ENCODE data around the gene TEX53.

Gene TEX53

DNA sequence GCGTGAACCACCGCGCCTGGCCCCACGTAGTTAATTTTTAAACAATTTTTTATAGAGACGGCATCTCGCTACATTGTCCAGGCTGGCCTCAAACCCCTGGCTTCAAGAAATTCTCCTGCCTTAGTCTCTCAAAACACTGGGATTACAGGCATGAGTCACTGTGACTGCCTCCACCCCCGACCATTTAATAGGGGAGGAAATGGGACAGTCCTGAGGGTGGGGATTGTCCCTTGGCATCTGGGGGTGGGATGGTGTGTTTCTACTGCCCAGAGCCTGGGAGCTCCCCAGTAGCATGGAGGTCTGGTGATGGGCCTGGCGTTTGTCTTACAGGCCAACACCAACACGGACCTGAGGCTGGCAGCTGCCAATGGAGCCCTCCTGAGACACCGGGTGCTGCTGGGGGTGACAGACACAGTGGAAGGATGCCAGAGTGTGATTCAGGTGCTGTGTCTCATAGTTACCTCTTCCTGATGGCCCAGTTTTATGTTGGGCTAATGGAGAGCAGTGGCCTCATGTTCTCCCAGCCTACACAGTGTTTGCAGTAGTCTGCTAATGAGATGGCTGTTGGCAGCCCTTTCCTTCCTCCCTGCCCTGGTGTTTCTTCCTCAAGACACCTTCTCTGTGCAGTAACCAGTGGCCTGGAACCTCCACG lies 24.0 kb downstream of the TEX53 start:
- no peak for DNase-seq

DNA sequence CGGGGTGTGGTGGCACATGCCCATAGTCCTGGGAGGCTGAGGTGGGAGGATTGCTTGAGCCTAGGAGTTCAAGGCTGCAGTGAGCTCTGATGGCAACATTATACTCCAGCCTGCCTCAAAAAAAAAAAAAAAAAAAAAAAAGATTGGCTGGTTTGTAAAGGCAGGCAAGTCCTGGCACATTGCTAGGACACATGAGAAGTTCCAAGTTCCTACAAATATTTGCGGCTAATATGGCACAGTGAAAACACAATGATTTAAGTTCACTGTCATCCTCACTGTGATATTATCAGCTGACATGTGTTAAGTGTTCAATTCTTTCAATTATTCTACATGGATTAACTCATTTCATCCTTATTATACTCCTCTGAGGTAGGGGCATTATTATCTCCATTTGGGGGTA lies 26.4 kb downstream of the TEX53 start:
- no peak for DNase-seq

DNA sequence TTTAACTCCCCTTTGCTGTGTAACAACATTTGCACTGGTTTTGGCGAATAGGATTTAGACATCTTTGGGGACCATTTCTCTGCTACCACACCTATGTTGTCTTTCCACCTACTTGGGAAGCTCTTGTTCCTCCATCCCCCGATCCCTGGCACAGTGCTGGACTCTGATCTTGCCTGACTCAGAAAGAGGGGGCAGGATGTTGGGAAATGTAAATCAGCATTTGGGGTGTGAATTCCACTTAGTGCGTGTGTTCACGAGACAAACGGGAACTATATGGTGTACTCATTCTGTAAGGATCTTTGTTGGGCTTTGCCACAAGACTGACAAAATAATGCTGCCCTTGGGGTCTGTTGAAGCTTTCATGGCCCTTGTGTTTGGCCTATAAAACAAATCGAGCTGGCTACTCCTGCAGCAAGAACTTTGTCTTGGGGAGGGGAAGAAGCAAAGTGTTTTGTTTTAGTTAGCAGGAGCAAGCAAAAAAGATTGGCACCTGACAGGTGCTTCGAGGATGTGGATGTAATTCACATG lies 28.0 kb downstream of the TEX53 start:
- DNase-seq: no peak

DNA sequence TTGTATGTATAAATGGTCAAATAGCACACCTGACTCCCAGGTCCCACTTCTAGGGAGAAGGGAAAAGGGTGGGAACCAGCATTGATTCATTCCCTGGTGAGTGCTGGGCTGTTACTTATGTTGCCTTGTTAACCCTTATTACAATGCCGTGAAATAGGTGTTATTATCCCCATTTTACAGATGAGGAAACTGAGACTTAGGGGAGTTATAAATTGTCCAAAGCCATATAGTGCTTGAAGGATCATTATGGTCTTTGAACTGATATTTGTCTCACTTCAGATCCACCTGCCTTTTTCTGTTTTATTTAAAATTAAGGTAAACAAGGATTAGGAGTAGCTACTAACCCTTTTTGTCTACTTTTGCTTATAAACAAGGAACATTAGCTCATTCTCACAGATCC lies 30.1 kb downstream of the TEX53 start:
- DNase-seq: no peak

DNA sequence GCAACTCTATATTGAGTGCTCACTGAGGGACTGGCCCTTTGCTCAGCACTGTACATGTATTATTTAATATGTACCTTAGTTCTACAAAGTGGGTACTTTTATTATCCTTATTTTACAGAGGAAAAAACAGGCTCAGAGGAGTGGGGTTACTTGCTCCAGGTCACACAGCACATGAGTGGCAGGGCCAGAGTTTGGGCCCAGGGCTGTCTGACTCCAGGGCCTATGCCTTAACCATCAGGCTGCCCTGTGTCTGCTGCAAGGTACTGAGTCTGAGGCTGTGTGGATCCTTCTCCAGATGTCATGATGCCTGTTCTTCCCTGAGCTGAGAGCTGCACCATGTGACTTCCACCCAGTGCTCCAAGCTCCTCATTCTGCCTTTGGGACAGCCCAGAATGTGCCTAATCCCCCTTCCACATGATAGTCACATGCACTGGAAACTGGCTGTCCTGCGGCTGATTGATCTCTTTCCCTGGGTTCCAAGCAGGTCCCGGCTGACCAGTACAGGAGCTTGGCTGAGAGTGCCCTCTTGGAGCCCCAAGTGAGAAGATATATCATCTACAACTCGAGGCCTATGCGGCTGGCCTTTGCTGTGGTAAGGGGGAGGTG lies 31.1 kb downstream of the TEX53 start:
- no peak for DNase-seq

DNA sequence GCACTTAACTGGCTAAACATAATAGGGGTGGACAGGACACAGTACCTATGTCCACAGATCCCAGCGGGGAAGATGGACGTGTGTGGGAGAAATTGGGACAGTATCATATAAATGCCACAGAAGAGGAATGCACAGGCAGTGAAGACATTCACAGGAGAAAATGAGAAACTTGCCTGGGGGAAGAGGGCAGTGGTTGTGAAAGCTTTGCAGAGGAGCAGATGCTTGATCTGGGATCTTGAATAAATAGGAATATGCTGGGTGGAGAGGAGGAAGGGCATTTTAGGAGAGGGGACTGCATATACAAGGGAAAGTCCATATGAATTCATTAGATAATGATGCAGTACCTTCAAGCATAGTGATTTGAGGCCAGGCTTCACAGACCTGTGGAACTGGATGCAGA lies 32.9 kb downstream of the TEX53 start:
- DNase-seq: no peak

DNA sequence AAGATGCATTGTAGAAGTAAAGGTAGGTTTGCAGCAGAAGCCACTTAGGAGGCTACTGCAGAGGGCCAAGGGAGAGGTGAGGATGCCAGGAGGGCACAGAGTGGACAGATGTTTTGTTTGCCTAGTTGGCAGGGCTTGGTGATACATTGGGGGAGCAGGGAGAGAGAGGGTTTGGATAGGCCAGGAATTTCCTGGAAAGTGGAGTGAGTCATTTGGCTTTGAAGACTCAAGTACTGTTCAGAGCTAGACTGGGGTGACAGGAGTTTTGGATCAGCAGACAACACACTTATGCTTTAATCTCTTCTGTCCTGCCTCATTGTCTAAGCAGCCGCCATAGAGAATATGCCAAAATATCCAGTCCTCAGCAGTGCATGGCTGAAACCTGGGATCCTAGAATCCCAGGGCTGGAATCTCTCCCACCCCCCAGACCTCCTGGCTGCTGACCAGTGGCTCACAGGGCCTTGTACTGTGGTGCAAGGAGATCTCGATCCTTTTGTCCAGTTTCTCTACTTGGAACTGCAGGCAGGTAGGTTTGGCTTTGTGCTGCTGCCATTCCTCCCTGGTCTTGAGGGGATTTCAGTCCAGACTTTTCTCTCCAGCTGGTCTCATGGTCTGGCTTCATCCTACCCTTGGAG lies 35.5 kb downstream of the TEX53 start:
- DNase-seq: no peak

DNA sequence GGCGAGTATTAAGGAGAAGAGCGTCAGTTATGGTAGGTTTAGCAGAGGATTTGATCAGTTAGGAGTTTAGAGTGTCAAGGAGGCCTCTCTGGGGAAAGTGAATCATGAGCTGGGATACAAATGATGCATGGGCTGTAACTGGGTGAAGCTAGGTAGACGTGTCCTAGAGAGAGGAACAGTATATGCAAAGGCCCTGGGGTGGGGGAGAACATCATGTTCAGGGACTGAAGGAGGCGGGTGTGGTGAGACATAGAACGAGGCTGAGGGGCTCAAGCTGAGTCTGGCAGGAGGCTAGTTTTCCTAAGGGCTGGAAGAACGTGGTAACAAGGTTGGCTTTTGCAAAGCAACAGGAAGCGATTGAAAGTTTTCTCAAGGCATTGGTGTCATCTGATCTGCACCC lies 36.0 kb downstream of the TEX53 start:
- no peak for DNase-seq

DNA sequence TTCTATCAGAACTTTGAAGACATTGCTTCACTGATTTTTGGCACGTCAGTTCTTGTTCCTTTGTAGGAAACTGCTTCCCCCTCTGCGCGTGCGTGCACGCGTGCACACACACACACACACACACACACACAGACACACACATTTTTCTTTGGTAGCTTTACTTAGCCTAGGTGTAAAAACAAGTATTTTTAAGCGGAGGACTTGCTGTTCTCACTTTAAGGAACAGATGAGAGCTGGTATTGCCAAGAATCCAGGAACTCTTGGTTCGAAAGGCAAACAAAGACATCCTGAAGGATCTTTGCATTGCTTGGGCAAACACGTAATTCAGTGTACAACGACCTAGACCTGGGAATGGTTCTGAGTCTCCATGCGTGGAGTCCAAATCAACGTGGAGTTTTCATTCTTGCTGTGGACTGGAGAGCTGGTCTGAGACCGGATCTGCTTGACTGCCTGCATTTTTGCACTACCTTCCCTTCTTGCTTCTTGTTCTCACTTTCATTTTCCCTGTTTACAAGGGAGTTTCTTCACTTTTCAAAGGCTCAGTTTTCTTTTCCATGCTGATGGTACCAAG lies 38.3 kb downstream of the TEX53 start:
- DNase-seq: no peak

DNA sequence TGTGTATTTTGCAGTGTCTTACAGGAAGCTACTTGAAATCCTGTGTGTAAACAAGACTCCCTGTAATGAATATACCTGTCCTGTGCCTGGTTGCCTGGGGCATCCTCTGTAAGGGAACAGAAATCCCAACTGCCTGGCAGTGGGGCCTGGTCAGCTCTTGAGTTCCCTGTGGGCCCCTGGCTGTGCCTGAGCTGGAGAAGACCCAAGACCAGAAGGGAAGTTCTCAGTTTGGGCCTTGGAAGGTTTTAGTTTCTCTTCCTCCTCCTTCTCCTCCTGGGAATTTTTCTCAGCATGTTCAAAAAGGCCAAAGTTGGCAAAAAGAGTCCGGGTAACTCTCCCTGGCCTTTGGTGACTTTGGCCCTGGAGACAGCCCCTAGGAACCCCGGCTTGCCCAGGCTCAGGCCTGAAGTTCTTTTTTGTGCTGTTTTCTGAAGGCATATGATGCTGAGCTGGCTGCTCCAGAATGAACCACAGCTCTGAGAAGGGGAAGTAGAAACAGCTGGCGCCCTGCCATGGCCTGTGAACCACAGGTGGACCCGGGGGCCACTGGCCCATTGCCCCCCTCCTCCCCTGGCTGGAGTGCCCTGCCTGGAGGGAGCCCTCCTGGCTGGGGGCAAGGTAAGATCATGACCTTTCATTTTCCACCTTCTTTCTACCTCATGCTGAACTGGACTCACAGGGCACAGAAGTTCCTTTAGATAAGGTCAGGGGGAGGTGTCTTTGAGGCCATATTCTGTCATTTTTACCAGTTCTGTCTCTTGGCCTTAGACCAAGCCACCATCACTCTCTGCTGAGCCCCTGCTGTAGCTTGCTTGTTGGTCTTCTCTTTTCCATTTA lies 40.7 kb downstream of the TEX53 start:
- peak; percentile 21 for DNase-seq

DNA sequence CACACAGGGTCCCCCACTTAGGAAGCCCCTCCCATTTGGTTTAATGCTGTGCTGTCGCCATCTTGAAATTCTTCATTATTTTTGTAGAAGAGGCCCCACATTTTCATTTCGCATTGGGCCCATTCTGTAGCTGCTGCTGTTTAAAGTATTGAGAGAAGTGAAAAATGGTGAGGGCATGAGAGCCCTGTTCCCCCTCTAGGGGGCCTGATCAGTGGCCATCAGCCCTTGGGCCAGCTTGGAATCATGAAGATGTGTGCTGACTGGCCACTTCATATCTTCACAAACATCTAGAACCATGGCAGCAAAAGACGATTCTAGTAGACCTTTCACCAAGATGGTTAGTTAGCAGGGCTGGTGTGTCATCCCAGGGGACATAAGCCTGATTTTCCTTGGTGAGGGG lies 43.2 kb downstream of the TEX53 start:
- no peak for DNase-seq

DNA sequence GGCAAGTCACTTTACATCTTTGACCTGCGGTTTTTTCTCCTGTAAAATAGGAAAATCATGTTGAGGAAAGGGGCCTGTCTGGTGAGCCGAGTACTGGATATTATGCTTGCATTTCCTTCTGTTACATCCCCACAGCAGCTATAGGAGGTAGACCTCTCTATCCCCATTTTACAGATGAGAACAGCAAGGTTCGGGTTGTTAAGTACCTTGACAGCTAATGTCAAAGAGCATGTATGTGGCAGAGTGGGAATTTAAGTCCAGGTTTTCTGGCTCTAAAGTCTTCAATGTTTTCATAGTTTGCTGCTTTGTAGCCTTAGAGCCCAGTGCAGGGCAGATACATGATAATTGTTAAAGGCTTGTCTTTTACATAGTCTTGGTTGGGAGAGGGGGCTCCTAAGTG lies 43.7 kb downstream of the TEX53 start:
- DNase-seq: no peak

DNA sequence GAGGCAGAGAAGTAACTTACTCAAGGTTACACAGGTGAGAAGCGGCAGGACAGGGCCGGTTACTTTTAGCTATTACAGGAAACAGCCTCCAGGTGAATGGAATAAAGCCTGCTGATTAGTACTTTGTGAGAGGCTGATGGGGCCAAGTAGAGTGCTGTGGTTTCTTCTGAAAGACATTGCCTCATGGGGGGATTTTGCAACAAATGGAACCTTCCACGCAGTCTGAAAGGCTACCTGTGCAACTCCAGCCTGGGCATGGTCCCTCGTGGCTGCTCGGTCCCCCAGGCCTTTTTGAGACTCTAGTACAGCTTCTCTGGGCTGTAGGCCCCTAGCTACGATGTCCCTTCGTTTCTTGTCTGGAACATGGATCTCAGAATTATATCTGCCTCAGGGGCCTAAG lies 44.5 kb downstream of the TEX53 start:
- no peak for DNase-seq

DNA sequence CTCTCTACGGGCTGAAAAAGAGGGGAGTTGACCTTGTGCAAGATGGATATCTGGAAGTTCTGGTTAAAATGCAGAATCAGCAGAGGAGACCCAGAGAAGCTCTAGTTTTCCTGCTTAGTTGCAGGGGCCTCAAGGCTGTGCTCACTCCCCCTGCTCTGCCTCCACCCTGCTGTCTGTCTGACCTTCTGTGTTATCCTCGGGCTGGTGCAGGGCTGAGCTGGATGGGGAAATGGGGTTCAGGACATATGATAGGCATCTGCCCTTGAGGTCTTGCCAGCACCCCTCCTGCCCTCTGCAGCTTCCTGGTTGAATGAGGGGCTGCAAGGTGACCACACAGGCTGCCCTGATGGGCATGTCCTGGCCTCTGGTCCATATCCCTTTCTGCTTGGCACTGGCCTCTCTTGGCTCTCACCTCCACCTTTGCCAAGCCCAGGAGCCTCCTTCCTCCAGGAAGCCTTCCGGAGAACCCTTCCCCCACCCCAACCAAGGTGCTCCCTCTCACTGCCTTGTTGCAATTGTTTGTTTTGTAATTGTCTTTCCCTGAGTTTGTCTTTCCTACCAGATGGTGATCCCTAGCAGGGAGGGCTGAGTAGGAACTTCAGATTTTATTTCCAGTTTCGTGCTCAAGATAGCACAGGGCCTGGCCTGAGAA lies 45.2 kb downstream of the TEX53 start:
- no peak for DNase-seq

DNA sequence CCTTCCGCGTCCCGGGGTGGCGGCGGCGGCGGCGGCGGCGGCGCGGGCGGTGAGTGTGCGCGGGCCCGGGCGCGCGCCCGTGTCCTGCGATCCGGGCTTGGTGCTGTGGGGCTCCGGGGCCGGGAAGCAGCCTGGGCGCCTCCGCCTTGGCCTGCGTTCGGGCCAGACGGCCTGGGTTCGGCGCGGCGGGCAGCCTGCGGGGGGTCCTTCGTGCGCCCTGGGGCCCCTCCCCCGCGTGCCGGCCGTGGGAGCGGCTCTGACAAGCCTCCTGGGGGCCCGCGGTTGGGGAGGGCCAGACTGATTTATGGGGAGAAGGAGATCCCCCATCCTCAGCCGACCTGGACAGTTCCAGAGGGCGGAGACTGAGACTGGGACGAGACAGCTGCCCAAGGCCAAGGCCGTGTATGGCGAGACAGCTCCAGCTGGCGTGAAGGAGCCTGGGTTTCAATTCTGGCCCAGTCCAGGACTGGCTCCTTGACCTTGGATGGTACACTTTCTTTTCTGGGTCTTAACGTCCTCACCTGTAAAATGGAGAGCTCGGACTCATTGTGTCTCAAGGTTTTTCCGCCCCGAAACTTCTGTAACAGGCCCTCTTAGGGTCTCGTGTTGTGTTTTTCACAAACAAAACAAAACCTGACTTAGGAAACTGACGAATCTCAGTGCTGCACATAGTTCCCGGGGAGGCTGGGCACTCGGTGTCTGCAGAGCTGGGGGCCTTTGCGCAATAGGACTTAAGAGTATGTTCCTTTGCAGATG lies 45.9 kb downstream of the TEX53 start:
- peak; percentile 61 for DNase-seq

DNA sequence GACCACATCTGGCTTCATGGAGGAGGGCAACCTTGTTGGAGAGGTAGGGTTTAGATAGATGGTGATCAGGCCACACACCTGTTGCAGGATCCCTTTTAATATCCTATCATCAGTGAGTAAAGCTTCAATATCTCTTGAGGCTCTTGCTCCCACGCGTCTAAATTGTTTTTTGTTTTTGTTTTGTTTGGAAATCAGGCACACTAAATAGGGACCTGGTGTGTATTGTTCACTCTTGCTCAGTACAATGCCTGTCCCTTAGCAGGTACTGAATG lies 49.1 kb downstream of the TEX53 start:
- no peak for DNase-seq

DNA sequence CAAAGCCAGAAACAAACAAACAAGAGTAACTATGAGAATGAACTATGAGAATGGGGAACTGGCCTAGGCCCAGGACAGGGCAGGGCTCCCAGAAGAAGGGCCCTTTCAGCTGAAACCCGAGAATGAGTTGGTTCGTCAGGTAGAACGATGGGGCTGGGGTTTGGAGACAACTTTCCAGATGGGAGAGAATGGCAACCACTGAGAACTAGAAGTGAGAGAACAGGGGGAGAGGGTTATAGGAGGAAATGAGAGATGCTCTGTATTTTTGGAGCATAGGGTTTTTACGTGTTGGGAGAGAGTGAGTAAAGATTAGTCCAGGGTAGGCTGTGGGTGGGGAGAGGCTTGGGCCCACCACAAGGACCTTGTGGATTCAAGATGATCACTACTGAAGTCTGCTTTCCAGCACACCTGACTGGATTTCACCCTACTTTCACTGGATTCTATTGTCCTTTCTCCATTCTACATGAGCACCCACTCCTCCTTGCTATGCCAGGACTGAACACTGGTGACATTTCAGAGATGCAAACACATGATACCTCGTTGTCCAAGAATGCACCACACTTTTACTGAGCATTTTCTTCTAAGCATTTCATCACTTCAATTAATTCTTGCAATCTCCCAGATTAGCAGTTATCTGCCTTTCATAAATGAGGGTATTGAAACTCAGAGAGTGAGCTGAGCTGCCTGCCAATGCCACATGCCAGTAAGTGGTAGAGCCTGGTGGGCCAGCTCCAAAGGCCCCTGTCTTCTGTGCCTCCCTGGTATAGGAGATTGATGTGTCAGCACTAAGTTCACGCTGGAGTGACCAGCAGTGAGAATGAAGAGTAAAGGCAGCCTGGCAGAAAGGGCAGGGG lies 49.7 kb downstream of the TEX53 start:
- DNase-seq: no peak

DNA sequence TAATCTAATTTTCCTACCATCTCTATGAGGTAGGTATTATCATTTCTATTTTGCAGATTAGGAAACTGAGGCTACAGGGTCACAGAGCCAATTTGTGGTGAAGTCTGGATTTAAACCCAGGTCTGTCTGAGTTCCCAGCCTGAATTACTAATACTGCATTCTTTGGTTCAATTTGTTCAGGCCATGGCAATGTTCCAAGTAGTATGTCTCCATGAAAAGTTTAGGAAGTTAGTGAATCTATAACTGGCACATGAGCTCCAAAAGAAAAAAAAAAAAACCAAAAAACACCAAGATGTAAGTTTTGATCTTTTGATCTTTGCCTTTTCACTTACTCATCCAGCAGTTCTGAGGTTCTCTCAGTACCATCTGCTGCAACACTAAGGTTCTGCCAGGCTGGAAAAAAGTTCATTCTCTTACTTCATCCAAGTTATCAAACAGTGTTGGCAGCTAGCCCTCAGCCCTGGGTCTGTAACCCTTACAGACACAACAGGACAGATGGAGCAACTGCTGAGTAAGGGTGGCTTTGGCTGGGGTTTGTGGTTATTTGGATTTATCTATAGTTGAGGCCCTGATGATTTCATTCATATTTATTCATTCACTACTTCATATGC lies 50.9 kb downstream of the TEX53 start:
- DNase-seq: no peak
